LHCN-M2 (cell line): Measurements from ENCODE around the gene CREB5. TPM values are rescaled to one million over a fixed set of nuclear protein-coding genes. Genes with fewer than 3 reads are reported as not detected.

Experiments used
- DNase-seq: peaks from one replicate; pipeline ENCODE4 v3.0.0-alpha.2; 2012; ENCODE audit warnings: low read depth
- total RNA-seq: library from RNA; depleted of rRNA; stranded (reverse); fragments of >200 nt; gene quantifications from 2 replicates; pipeline ENCODE4 v1.2.3, GENCODE V29; 2014

Gene CREB5
- total RNA-seq, 1 experiment from 2014 or later = 9.0 TPM

GRCh38 chr7:28739128-28739527 lies 326.8 kb downstream of the CREB5 start:
- no peak for DNase-seq

GRCh38 chr7:28739826-28740225 lies 327.5 kb downstream of the CREB5 start:
- no peak for DNase-seq

- DNase-seq = no peak
Observed at GRCh38 chr7:28744951-28745350, 332.6 kb downstream of the CREB5 start.

GRCh38 chr7:28745351-28745750 lies 333.0 kb downstream of the CREB5 start:
- no peak for DNase-seq

- DNase-seq = no peak
Observed at GRCh38 chr7:28747404-28747803, 335.1 kb downstream of the CREB5 start.

GRCh38 chr7:28747854-28748253 lies 335.5 kb downstream of the CREB5 start:
- DNase-seq = no peak

- DNase-seq = no peak
Observed at GRCh38 chr7:28748346-28748745, 336.0 kb downstream of the CREB5 start.

- peak; percentile 91 for DNase-seq
Observed at GRCh38 chr7:28748933-28749584, 336.7 kb downstream of the CREB5 start.

- DNase-seq = peak; percentile 15
Observed at GRCh38 chr7:28749638-28750037, 337.3 kb downstream of the CREB5 start.

- DNase-seq = no peak
Observed at GRCh38 chr7:28750981-28751380, 338.7 kb downstream of the CREB5 start.

GRCh38 chr7:28753613-28754012 lies 341.3 kb downstream of the CREB5 start:
- no peak for DNase-seq

GRCh38 chr7:28754027-28754426 lies 341.7 kb downstream of the CREB5 start:
- DNase-seq = peak; percentile 91

- DNase-seq = no peak
Observed at GRCh38 chr7:28754447-28754846, 342.1 kb downstream of the CREB5 start.

- DNase-seq = peak; percentile 95
Observed at GRCh38 chr7:28755255-28755654, 342.9 kb downstream of the CREB5 start.

- DNase-seq = no peak
Observed at GRCh38 chr7:28758186-28758585, 345.9 kb downstream of the CREB5 start.

GRCh38 chr7:28759475-28759971 lies 347.2 kb downstream of the CREB5 start:
- no peak for DNase-seq

- peak; percentile 27 for DNase-seq
Observed at GRCh38 chr7:28761505-28761904, 349.2 kb downstream of the CREB5 start.

GRCh38 chr7:28762651-28763050 lies 350.3 kb downstream of the CREB5 start:
- DNase-seq = no peak

GRCh38 chr7:28766359-28766758 lies 354.0 kb downstream of the CREB5 start:
- DNase-seq = no peak

GRCh38 chr7:28767356-28767755 lies 355.0 kb downstream of the CREB5 start:
- no peak for DNase-seq

GRCh38 chr7:28768577-28769147 lies 356.3 kb downstream of the CREB5 start:
- peak; percentile 61 for DNase-seq

GRCh38 chr7:28771906-28772622 lies 359.7 kb downstream of the CREB5 start:
- no peak for DNase-seq
